ENCODE results near the gene LCE5A. TPM values are rescaled to one million over a fixed set of nuclear protein-coding genes. Genes with fewer than 3 reads are reported as not detected.

The LCE5A gene
- total RNA-seq, 1 experiment from 2014 or later = not detected

- Mint-ChIP-seq H3K36me3 (ENCODE audit: insufficient read depth, unreplicated experiment) (no peaks in the 10 kb centered on the region), H3K27me3 (ENCODE audit: unreplicated experiment) (peaks cover 58% of the 10 kb centered on the region), H3K27ac (ENCODE audit: unreplicated experiment) (no peak overlapping the region), H3K4me3 (ENCODE audit: low read depth, unreplicated experiment) (no peak overlapping the region), H3K4me1 (ENCODE audit: low read depth, unreplicated experiment) (no peaks in the 10 kb centered on the region), H3K9me3 (ENCODE audit: low read depth, unreplicated experiment) (no peaks in the 10 kb centered on the region)
- no peak for DNase-seq
- CTCF ChIA-PET = no interaction called here
- intact Hi-C loops (cut with micrococcal nuclease; ENCODE audit: unreplicated experiment) = no loop called here
- no TSS peak for BruUV-seq (replicated peaks)
- TF ChIP-seq, protein P1, sequence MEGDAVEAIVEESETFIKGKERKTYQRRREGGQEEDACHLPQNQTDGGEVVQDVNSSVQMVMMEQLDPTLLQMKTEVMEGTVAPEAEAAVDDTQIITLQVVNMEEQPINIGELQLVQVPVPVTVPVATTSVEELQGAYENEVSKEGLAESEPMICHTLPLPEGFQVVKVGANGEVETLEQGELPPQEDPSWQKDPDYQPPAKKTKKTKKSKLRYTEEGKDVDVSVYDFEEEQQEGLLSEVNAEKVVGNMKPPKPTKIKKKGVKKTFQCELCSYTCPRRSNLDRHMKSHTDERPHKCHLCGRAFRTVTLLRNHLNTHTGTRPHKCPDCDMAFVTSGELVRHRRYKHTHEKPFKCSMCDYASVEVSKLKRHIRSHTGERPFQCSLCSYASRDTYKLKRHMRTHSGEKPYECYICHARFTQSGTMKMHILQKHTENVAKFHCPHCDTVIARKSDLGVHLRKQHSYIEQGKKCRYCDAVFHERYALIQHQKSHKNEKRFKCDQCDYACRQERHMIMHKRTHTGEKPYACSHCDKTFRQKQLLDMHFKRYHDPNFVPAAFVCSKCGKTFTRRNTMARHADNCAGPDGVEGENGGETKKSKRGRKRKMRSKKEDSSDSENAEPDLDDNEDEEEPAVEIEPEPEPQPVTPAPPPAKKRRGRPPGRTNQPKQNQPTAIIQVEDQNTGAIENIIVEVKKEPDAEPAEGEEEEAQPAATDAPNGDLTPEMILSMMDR (IDR thresholded peaks at IDR 0.05; ENCODE audit: unreplicated experiment) = no peak
Measured at GRCh38 chr1:152502496-152503180, 8.0 kb upstream of the LCE5A start.

- TF ChIP-seq, protein P1 (IDR thresholded peaks at IDR 0.05; ENCODE audit: unreplicated experiment) = no peak
- no peaks in the 10 kb centered on the region for H3K9me3 Mint-ChIP-seq (ENCODE audit: low read depth, unreplicated experiment)
Measured at GRCh38 chr1:152505083-152505482, 5.5 kb upstream of the LCE5A start.

DNA sequence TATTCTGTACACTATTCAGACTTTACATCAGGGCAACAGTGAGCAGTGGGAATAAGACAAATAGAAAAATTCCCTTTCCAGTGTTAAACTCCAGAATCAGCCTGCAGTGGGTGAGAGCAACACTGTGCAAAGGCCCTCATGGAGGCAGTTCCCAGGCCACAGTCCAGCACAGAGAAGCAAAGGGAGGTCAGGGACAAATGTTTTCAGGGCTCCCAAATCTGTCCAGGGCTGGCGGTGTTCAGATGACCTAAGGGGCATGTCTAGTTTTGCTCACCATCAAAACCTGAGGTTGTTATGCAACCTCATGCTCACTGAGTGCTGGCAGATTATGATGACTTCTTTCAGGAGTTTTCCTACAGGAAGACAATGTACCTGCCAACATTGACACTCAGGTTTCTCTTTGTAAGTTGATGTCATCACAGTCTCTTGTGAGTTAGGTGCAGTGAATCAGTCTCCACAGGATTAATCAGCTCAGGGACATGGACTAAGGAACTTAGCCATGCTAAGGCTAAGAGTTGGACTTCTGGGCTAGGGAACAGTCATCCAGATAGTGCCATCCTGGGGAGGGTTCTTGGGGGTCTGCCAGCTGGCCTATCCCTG, 3.6 kb upstream of the LCE5A start:
- H3K27me3 Mint-ChIP-seq (ENCODE audit: unreplicated experiment) = peaks cover 68% of the 10 kb centered on the region
- H3K9me3 Mint-ChIP-seq (ENCODE audit: low read depth, unreplicated experiment) = no peaks in the 10 kb centered on the region
- TF ChIP-seq, protein P1 (IDR thresholded peaks at IDR 0.05; ENCODE audit: unreplicated experiment) = no peak
- no peak overlapping the region for H3K4me3 Mint-ChIP-seq (ENCODE audit: low read depth, unreplicated experiment)
- intact Hi-C loops (cut with micrococcal nuclease; ENCODE audit: unreplicated experiment) = no loop called here
- DNase-seq = no peak
- no peaks in the 10 kb centered on the region for H3K36me3 Mint-ChIP-seq (ENCODE audit: insufficient read depth, unreplicated experiment)
- CTCF ChIA-PET = no interaction called here
- BruUV-seq (replicated peaks) = no TSS peak
- no peak overlapping the region for H3K27ac Mint-ChIP-seq (ENCODE audit: unreplicated experiment)
- no peaks in the 10 kb centered on the region for H3K4me1 Mint-ChIP-seq (ENCODE audit: low read depth, unreplicated experiment)

More at GRCh38 chr1:152505083-152505482, 5.5 kb upstream of the LCE5A start:
- Mint-ChIP-seq H3K27ac (ENCODE audit: unreplicated experiment) (no peak overlapping the region), H3K4me1 (ENCODE audit: low read depth, unreplicated experiment) (no peaks in the 10 kb centered on the region), H3K36me3 (ENCODE audit: insufficient read depth, unreplicated experiment) (no peaks in the 10 kb centered on the region), H3K4me3 (ENCODE audit: low read depth, unreplicated experiment) (no peak overlapping the region), H3K27me3 (ENCODE audit: unreplicated experiment) (peaks cover 56% of the 10 kb centered on the region)
- intact Hi-C loops (cut with micrococcal nuclease; ENCODE audit: unreplicated experiment) = no loop called here
- BruUV-seq (replicated peaks) = no TSS peak
- DNase-seq = no peak
- CTCF ChIA-PET = interaction anchor here (0.9 to 1.2 kb wide), 2 partner anchors 13 to 28 kb away, joined by 3 read pairs; no protein-coding TSS in a partner anchor

- no peak overlapping the region for H3K4me3 Mint-ChIP-seq (ENCODE audit: low read depth, unreplicated experiment)
- H3K36me3 Mint-ChIP-seq (ENCODE audit: insufficient read depth, unreplicated experiment) = no peaks in the 10 kb centered on the region
- intact Hi-C loops (cut with micrococcal nuclease; ENCODE audit: unreplicated experiment) = no loop called here
- no peaks in the 10 kb centered on the region for H3K4me1 Mint-ChIP-seq (ENCODE audit: low read depth, unreplicated experiment)
- DNase-seq = no peak
- H3K27ac Mint-ChIP-seq (ENCODE audit: unreplicated experiment) = no peak overlapping the region
- TF ChIP-seq, protein P1 (IDR thresholded peaks at IDR 0.05; ENCODE audit: unreplicated experiment) = no peak
- CTCF ChIA-PET = no interaction called here
- peaks cover 81% of the 10 kb centered on the region for H3K27me3 Mint-ChIP-seq (ENCODE audit: unreplicated experiment)
- H3K9me3 Mint-ChIP-seq (ENCODE audit: low read depth, unreplicated experiment) = no peaks in the 10 kb centered on the region
- no TSS peak for BruUV-seq (replicated peaks)
Measured at GRCh38 chr1:152511596-152511995, 993 bp downstream of the LCE5A start.

Measured in Calu3 (cell line).